Kidney glomerular epithelial cell (primary cell): ENCODE results near the gene BUB1B.

ENCODE experiments used
- DNase-seq: peaks from one replicate; lab custom pipeline; 2025; lab: John Stamatoyannopoulos, UW

BUB1B gene

DNA sequence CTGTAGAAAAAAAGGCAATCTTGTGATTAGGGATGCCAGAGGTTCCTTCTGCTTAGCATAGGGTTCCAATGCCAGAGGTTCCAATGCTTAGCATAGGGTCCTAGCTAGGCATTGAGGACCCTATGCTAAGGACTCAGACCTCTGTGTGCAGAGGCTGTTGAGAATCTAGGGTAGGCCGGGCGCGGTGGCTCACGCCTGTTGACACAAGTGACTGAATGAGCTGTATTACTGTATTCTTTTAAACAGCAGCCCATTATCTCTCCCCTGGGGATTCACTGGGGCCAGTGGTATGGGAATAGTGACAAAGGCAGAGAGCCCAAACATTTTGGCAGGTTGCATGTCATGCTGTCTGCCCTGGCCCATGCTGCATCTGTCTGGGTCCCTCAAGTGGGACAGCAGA lies 94.2 kb downstream of the BUB1B start:
- no peak for DNase-seq

DNA sequence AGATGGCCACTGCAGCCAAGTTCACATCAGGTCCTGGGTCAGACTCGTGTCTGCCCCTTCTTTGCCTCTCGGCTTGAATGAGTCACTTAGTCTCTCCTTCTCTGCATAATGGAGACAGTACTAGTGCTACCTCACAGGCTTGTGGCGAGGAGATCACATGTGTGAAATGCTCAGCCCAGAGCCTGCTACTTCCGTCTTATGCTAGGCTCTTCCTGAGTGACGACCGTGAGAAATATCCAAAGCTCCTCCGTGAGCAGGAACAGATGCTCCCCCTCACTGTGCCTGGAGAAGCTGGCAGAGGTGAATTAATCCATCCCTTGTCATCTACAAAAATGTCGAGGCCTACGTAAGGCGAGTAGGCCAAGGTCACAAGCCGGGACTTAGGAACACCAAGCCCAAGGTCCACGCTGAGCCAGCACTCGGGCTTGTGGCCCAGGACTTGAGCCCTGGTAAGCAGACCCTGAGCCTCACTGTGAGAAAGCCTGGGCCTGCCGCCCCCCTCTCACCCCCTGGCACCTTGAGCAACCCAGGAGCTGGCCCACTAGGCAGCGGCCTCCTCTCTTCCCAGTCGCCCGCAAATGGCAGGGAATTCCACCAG lies 95.9 kb downstream of the BUB1B start:
- no peak for DNase-seq

DNA sequence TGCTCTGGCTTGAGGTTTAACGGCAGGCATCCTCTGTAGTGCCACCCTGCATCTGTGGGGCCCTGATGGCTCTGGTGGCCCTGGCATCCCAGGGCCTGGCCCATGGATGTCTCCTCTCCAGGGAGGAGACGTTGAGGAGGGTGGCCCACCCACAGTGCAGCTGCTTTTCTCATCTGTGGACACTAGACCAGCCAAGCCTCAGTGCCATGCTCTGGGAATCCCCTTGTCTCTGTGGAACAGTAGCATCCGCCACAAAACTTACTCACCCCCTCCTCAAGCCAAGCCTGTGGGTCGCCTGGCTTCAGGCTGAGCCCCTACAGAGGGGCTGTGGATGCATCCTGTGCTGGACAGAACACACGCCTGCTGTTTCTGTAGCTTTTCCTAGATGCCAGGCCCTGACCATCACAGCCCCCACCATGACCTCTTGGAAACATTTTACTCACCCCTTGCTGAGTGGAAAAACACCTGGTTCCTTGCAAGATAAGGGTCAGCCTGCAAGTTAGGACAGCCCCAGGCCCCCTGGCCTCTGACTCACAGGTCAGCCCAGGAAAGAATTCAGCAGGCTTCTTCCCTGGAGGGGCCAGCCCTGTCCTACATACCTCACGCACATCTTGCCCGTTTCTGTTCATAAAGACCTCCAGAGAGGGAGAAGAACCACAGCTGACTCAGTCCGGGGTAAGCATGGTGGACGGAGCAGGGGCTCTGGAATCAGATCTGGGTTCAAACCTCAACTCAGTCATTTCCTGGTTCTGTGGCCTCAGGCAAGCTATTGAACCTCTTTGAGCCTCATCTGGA lies 97.0 kb downstream of the BUB1B start:
- no peak for DNase-seq

DNA sequence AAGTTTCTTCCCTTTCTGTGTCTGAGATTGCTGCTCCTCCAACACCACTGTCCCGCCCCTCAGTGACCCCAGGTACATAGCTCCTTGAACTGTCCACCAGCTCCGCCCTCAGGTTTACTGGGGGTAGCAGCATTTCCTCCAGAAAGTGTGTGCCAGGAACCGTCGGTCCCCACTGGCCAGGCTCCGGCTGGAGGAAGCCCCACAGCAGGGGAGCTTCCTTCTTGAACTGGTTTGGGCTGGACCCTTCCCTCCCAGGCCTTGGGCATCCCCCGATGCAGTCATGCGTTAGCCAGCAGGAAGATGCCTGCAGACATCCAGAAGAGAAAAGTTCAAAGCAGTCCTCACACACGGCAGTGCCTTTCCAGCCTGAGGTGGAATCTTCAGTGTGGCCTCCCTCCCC lies 97.7 kb downstream of the BUB1B start:
- no peak for DNase-seq

DNA sequence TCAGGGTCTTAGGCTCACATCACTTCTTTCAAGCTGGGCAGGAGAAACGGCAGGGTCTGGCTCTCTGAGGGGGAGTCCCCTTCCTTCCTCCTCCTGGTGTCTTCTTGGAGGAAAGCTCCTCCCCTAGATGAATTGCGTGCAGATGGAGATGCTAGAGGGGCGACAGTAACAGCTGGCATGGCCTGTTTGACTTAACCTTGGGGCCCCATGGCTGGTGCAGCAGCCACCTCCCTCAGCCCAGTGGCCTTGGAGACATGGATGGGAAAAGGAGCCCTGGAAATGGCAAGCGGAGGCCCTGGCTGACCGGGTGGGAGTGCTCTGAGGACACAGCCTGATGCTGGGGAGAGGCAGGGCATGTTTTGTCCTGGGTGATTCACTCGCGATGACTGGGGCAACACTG lies 98.2 kb downstream of the BUB1B start:
- DNase-seq = no peak

DNA sequence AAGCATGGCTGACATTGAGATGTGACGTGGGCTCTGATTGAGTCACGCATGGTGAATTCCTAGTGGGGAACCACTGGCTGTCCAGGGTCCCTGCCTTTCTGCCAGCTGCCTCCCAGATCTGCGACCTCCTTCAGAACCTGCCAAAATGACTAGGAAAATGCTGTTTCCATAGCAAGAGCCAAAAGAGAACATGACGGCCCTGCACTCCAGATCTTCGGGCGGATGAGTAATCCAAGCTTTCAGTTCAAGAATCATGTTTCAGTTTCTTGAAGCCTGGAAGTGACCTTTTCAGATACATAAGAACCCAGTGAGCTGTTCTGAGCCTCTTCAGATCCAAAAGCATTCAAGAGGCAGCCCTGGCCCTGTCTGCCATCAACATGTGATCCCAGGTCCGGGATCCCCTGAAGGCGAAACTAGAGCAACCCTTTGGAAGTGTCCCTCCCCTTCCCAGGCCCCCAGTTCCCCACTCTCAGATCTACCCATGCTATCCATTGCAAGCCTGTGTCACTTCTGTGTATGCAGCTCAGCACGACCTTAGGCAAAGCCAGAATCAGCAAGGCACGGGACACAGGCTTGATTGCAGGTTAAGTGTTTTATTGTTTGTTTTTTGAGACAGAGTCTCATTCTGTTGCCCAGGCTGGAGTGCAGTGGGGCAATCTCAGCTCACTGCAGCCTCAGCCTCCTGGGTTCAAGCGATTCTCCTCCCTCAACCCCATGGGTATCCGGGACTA lies 102.3 kb downstream of the BUB1B start:
- DNase-seq = no peak

DNA sequence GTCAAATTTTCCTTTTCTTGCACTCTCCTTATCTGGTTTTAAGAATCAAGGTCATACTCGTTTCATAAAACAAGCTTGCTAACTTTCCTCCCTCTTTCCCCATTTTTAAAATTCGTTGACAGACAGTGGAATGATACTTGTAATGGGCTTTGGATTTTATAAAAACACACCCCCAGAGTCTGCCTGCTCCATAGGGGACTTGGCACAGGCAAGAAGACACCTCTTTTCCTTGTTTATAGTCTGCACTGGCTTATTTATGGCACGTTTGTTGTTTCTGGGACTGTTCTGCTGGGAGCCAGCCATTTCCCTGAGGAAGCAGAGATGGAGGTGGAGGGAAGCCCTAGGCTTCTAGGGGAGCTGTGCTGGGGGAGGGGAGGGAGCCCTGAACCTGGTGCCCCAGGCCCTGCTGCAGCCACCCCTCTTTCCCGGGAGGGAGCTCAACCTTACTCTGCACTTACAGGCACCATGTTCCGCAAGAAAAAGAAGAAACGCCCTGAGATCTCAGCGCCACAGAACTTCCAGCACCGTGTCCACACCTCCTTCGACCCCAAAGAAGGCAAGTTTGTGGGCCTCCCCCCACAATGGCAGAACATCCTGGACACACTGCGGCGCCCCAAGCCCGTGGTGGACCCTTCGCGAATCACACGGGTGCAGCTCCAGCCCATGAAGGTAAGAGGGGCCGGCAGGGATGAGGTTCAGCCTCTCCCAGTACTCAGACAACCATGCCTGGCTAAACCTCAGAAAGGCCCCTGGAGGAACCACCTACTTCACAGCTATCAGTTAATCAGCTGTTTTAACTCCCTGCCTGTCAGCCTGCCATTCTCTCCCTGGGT lies 103.7 kb downstream of the BUB1B start:
- DNase-seq = no peak

DNA sequence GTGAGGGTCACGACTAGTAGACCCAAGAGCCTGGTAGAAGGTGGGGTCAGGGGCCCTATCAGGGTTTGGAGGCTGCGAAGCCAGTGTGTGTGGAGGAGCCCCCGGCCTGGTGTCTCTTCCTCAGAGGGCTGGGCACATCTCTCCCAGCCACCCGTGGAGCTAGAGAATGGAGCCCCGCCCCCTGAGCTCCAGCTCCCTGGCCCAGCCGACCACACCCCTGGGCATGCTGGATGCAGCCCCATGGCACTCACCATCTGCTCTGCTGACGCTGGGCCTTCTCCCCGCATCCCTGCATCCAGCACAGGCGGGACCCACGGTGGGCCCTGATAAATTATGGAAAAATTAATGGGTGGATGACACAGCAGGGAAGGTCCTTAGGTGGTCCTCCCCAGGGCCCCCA lies 104.5 kb downstream of the BUB1B start:
- DNase-seq = no peak

DNA sequence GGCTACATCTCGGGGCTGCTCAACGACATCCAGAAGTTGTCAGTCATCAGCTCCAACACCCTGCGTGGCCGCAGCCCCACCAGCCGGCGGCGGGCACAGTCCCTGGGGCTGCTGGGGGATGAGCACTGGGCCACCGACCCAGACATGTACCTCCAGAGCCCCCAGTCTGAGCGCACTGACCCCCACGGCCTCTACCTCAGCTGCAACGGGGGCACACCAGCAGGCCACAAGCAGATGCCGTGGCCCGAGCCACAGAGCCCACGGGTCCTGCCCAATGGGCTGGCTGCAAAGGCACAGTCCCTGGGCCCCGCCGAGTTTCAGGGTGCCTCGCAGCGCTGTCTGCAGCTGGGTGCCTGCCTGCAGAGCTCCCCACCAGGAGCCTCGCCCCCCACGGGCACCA lies 105.0 kb downstream of the BUB1B start:
- no peak for DNase-seq

DNA sequence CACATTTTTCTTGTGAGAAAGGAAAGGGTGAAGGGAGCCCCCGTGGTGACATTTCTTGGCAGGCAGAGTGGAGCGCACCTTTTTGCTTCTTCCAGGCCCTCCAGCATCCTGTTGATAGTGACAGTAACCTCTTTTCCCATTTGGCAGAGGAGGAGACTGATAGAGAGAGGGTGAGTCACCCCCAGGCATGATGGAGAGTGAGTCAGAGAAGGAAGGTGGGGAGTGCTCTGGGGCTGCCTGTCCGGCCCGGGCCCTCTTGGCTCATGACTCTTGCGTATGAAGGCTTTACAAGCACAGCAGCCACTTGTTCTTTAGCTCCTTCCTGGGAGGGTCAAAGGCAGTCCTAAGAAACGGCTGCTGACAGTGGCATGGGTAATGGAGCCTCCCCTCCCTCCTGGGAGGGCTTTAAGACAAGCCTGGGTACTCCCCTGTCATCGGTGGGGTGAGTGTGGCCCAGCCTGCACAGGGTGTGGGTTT lies 106.0 kb downstream of the BUB1B start:
- DNase-seq = peak; percentile 95

DNA sequence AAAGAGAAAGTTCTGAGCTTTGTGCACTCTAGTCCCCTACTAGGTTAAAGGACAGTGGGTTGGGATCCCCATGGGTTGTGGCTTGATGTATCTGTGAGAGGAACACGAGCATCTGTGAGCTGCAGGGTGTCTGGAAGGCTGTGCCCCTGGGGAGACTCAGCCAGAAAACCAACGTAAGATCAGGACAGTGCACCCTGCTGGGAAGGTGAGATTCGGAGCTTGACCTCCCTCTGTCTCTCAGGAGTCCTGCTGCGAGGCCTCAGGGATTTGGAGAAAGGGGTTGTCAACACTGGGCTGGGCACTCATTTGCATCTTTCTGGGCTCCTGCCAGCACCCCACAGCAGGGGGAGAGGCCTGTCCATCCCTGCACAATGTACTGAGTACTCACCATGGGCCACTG lies 106.8 kb downstream of the BUB1B start:
- no peak for DNase-seq

DNA sequence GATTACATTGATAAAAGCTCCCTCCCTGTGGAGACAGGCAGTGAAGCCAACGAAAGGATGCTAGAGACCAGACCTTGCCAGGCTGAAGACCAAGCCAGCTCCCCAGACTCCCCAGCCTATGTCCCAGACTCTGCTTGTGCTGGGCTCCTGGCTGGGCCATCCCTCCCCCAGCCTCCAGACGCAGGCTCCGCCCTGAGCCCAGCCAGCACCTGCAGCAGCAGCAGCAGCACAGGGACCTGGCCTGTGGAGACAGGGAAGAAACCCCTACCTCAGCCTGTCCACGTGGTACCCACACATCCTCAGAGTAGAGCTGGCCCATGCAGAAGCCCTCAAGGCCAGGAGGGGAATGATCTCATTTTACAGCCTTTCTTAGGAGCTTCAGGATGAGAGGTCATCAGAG lies 108.7 kb downstream of the BUB1B start:
- DNase-seq = no peak

DNA sequence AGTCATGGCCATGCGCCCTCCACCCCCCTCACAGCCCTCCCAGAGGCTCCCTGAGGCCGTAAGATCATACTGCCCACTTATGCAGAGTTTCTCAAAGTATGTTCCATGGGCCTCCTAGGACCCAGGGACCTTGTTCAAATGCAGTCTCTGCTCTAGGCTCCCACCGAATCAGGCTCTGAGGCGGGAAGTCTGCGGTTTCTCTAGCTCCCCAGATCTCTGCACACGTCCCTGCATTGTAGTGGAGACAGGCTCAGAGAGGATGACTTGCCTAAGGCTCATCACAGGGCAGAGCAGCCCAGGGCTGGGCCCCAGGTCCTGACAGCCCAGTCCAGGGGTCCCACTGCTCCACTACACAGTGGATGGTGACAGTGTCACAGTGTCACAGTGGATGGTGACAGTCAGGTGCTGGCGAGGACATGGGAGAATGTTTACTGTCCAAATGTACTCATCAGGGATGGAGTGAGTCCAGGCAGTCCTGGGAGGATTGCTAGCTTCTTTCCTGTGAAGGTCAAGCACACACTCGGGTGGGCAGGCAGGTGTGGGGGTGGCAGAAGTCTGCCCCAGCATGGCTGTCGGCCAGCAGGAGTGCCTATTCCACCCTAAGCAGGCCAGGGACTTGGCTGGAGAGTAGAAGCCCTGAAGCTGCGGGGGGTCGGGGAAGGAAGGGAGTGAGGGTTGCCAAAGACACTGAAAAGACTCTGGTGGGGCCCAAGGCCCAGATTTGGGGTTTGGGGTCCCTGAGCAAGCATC lies 109.6 kb downstream of the BUB1B start:
- DNase-seq = no peak
